ENCODE measurements around the gene CD47.

The CD47 gene

GRCh38 chr3:108114423-108115065 is 23.7 kb upstream of the CD47 start:
- no peak for DNase-seq

GRCh38 chr3:108113975-108114374 is 23.1 kb upstream of the CD47 start:
- no peak for DNase-seq

GRCh38 chr3:108110934-108111333 is 20.1 kb upstream of the CD47 start:
- no peak for DNase-seq

- DNase-seq, result no peak
These were observed 17.6 kb upstream of the CD47 start for GRCh38 chr3:108108416-108108815.

- no peak for DNase-seq
These were observed 15.6 kb upstream of the CD47 start for GRCh38 chr3:108106449-108106848.

GRCh38 chr3:108106031-108106430 is 15.2 kb upstream of the CD47 start:
- DNase-seq, result no peak

GRCh38 chr3:108103886-108104797 is 13.3 kb upstream of the CD47 start:
- no peak for DNase-seq

- DNase-seq, result no peak
These were observed 12.4 kb upstream of the CD47 start for GRCh38 chr3:108103040-108103751.

GRCh38 chr3:108102420-108103039 is 11.7 kb upstream of the CD47 start:
- no peak for DNase-seq

GRCh38 chr3:108100906-108101660 is 10.3 kb upstream of the CD47 start:
- no peak for DNase-seq

GRCh38 chr3:108099679-108100428 is 9.0 kb upstream of the CD47 start:
- DNase-seq, result no peak

- no peak for DNase-seq
These were observed 8.4 kb upstream of the CD47 start for GRCh38 chr3:108099244-108099643.

- no peak for DNase-seq
These were observed 7.2 kb upstream of the CD47 start for GRCh38 chr3:108098003-108098370.

- no peak for DNase-seq
These were observed 6.6 kb upstream of the CD47 start for GRCh38 chr3:108097322-108098002.

- DNase-seq, result no peak
These were observed 5.9 kb upstream of the CD47 start for GRCh38 chr3:108096532-108097321.

GRCh38 chr3:108093616-108094015 is 2.8 kb upstream of the CD47 start:
- DNase-seq, result no peak

GRCh38 chr3:108093021-108093420 is 2.2 kb upstream of the CD47 start:
- no peak for DNase-seq

GRCh38 chr3:108092501-108092900 is 1.7 kb upstream of the CD47 start:
- no peak for DNase-seq

- peak; percentile 41 to 65 for DNase-seq
These were observed 843 bp upstream of the CD47 start for GRCh38 chr3:108091498-108092250.

Measured in NCI-H526 (cell line).